HG03025 (cell line): Measurements from ENCODE around the gene TLR5.
A peak's percentile ranks its signal among the peaks of the same experiment; 100 is the strongest.

Experiments used
- ATAC-seq: cut with Tn5 transposase; IDR thresholded peaks from one replicate; pipeline ENCODE4 v1.9.1; 2021; ENCODE audit warnings: mild to moderate bottlenecking, moderate library complexity; ENCODE audit not compliant: unreplicated experiment, low FRiP score

The TLR5 gene

GRCh38 chr1:223152399-223152798 is 9.4 kb upstream of the TLR5 start:
- ATAC-seq: no peak

DNA sequence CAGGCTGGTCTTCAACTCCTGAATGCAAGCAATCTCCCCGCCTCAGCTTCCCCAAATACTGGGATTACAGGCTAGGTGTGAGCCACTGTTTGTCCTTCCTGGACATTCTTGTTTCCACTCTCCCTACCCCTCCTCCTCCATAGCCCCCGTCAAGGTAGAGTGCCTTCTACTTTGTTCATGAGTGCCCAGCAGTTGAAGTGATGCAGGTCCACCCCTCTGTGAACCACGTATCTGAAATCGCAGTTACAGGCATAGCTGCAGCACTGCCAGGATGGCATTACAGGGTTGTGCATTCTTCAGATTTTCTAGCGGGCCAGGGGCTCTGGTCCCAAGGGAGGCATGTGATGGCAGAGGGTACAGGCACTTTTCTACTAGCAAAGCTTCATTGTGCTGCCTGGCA is 7.4 kb upstream of the TLR5 start:
- no peak for ATAC-seq

GRCh38 chr1:223147873-223148272 is 4.8 kb upstream of the TLR5 start:
- no peak for ATAC-seq

DNA sequence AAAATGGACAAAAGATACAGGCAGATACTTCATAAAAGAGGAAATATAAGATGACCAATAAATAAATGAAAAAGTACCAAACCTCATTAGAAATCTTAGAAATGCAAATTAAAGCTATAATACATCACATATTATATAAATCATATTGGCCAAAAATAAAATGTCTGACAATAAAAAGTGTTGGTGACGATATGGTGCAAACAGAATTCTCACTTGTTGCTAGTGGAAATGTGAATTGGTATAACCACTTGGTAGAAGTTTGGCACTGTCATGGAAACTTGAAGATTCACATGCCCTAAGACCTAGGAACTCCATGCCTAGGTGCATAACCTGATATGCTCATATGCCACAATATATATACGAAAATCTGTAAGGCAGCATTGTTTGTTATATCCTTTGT is 4.4 kb upstream of the TLR5 start:
- no peak for ATAC-seq

GRCh38 chr1:223146745-223147144 is 3.7 kb upstream of the TLR5 start:
- ATAC-seq: no peak

DNA sequence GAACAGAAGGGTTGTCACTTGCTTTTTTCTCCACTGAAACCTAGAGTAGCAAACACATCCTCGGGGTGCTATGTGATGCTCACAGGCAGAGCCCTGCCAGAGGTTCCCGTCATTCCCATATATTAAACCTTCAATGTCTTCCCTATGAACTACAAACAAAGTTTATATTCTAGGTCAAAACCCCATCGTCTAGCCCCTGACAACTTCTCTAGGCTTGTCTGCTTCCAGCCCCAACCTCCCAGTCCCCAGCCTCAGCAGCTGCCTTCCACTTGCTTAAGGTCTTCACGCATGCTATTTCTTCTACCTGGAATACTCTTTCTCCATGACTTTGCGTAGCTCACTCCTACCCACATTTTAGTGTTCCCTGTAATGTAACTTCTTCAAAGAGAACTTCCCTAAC is 1.9 kb upstream of the TLR5 start:
- ATAC-seq: no peak

DNA sequence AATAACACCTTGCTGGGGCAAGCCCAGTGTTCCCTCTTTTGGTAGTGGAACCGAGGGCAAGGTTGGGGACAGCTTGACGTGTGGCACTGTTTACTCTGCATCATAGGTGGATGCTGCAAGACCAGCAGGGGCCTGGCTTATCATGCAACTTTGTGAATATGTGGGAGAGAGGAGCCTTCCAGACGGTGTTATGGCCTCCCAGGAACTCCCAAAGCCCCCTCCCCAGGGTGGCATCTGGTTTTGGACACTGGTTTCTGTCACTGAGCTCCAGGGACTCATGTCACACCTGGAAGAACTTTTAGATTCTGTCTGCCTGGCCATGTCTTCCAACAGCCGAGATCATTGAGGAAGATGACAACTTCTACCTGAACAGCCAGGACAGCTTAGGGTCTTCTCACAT is 1.4 kb upstream of the TLR5 start:
- no peak for ATAC-seq

- ATAC-seq: no peak
Observed at GRCh38 chr1:223143537-223144248, 645 bp upstream of the TLR5 start.

DNA sequence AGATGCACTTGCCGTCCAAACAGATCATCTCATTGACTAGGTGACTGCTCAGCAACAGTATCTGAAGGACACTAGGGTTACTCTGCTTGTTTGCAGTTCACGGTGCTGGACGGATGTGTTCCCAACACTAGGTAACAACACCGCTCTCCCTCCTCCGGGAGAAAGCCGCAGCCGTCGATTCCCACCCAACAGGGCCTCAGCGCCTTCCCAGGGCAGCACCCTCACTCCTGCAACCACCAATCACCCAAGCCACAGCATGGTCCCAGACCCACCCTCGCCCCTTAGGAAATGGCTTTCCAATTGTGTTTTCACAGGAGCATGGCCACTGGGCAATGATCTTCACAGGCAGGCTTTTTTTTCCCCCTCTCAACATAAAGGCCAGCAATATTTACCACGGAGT is 779 bp downstream of the TLR5 start:
- ATAC-seq: no peak

DNA sequence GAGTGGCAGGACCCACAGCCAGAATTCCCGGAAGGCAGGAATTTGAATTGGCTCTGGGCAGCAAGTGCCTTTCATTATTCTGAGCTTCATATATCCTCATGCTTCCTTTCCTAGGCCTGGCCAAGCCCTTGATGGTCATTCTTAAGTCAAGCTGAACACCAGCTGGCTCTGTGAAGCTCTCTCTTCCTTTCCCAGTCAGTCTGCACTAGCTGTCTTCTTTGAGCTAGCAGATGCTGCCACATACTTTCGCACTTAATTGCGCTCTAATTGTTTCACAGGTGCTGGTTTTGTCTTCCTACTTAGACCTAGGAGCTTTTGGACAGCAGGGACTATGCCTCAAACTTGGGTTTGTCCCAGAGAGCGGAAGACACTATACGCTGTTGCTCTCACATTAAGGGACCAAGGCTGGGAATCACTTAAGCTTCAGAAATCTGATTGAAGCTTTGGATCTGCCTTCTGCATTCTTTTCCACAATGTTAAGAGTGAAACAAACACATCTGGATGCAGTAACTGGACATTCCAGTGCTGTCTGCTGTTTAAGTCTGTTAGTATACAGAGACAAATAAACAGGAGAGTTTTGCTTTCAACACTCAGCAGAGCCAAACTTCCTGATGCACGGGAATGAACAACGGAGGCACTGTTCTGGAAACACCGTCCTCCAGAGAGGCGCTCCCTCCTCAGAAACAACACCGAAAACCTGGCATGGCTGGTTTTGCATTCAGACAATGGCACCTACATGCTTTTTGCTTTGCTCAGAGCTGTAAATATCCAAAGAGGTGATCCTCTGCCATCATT is 2.2 kb downstream of the TLR5 start:
- ATAC-seq: no peak

DNA sequence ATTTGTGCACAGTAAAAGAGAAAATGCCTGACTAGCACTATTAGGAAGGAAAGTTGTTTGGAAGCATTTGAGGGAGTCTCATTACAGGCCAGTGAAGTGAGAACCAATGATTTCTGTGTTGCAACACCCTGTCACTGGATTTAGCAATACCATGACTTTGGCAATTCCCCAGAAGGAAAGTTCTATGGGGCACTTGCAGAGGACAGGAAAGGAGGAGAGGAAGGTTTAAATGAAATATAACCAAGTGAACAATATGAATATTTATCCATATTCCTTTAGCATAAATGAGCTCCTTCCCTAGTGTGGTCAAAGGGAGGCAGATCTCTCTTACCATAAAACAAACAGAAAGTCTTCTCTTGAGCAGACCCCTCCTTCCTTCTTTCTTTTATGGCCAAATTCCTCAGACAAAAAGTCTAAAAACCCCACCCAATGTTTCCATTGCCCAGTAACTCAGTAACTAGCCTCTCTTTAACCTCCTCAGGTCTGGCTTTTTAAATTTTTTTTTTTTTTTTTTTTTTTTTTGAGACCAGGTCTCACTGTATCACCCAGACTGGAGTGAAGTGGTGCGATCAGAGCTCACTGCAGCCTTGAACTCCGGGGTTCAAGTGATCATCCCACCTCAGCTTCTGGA is 5.5 kb downstream of the TLR5 start:
- no peak for ATAC-seq

GRCh38 chr1:223136086-223136485 is 7.0 kb downstream of the TLR5 start:
- no peak for ATAC-seq

DNA sequence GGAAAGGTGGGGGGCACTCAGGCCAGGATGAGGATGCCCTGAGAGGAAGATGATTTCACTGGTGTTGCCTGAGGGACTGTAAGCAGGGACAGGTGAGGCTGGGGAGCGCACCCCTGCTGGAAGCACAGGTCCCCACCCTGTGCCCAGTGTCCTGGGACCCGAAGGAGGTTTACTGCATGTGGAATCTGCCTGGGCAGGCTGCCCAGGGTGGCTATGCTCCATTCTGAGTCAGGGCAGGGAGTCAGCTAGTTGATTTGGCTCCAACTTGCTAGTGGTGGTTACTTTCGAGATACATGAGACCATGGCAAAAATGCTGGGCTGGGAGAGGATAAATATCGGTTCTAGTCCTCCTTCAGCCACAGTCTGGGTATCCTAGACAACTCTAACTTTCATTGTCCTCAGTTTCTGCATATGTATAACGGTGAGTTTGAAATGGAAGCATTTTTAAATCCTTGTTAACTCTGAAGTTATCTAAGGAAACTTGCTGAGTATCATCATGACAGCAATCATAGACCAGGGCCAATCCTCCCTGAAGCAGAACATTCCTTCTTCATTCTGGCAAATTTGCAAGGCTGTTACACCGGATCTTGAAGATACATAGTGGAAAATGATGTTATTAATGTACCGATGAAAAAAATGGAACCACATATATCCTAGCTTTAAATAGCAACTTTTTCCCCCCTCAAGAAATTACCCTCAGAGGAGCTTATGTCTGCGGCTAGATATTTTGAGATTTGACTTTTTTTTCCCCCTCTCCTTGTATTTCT is 7.7 kb downstream of the TLR5 start:
- no peak for ATAC-seq

DNA sequence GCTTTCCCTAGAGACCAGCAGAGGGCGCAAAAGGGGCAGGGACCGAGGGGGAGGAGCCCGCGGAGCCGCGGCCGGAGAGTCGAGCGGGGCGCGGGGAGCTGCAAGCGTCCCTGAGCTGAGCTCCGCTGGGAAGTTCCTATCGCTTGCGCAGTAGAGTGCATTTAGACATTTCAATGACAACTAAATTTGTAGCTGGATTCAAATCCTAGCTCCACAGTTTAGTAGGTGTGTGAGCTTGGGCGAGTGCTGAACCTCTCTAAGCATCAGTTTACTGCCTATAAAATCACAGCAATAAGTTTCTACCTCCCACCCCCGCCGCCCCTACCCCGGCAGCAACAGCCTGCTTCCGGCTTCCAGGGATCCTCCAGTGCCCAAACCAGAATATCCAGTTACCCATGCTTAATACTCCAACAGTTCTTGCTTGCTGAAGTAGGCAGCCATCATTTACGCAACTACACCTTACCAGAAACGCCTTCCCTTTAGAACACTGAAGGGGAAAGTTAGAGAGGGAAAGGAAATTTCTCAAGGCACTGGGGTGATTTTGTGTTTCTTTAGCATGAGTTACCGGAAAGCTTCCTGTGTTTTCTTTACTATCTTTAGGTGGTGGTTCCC is 9.1 kb downstream of the TLR5 start:
- peak; percentile 73 for ATAC-seq

GRCh38 chr1:223133306-223133823 is 9.7 kb downstream of the TLR5 start:
- no peak for ATAC-seq

DNA sequence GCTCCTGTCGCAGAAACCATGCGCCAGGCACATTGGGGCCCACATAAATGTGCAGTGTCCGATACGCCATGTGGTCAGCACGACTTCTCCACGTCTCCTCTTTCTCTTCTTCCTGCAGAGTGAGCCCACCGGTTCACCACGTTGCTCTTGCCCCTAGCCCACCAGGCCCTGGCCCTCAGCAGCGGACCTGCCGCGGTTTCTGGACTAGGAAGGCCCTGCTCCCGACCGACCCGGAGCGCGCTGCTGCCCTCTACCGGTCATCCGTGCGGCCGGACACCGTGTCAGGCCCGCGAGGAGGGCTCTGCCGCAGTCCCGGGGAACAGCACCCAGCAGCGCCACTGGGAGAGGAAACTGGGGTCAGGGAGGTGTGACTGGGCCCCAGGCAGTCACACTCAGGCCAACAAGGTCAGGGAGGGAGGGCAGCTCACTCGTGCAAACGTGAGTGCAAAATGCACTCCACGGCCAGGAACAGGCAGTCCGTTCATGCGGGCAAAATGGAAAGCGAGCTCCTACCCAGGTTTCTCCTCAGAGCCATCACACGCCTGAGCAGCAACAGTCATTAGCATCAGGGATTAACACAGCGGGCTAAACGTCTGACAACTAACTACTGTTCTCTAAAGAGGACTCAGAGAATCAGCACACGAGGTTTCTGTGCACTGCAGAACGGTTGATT is 13.7 kb downstream of the TLR5 start:
- ATAC-seq: no peak

- no peak for ATAC-seq
Observed at GRCh38 chr1:223126741-223127140, 16.3 kb downstream of the TLR5 start.

DNA sequence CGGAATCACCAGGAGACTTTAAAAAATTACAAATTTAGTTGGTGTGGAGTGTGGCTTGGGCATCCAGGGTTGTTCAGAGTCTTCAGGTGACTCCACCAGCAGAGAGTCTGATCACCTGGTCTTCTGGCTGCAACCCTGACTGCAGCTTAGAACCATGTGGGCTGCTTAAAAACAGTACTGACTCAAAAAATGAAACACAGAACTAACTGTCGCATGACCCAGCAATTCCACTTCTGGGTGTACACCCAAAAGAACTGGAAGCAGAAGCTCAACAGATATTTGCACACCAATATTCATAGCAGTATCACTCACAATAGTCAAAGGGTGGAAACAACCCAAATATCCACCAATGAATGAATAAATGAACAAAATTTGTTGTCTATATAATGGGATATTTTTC is 17.3 kb downstream of the TLR5 start:
- ATAC-seq: no peak

DNA sequence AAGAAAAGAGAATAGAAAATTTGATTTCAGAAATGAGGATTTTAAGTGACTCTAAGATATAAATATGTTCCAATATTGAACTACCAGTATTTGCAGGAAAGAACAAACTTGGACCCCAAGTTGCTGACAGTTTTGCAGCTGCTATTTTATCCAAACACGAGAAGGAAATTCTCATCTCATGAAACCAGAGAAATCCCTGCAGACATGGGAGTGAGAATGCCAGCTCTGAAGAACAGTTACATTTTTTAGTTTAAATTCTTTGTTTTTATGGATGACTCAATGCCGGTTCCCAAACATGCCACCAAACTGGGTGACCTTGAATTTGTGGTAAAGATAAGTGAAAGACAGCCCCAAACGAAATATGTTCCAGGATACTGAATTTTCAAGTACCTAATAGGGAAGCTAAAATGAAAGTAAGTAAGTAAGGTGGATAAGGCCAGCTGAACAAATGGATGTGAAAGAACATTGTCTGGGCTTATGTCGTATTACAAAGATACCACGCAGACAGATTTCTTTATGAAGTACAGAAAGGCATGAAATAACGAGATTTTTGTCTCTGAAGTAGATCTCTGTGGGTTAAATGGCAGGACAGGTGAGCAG is 19.9 kb downstream of the TLR5 start:
- no peak for ATAC-seq
